HepG2 (cell line): ENCODE data around the gene EDC3. TPM values are rescaled to one million over a fixed set of nuclear protein-coding genes. Genes with fewer than 3 reads are reported as not detected.

Experiments used
- ATF4 ChIP-seq, 2 experiments: fragments of 450-650 bp in 1 of 2; sonication (generic) in 1 of 2; formaldehyde crosslinking; IDR thresholded peaks; 2 replicates each; pipeline versions ENCODE4 v1.5.0 to v1.8.0; 2020 to 2022; ENCODE audit warnings: mild to moderate bottlenecking in 1 of 2, missing genetic modification reagents in 1 of 2
- CREM ChIP-seq, 2 experiments: sonication (generic) in 1 of 2; formaldehyde crosslinking in 1 of 2; IDR thresholded peaks; 2 replicates each; pipeline versions ENCODE4 v1.4.0 to v1.6.1; 2016 to 2020; ENCODE audit warnings: antibody characterized with exemption in 1 of 2, mild to moderate bottlenecking in 1 of 2, missing genetic modification reagents in 1 of 2
- FOXO4 ChIP-seq: sonication (generic); formaldehyde crosslinking; conservative IDR thresholded peaks from 2 replicates; pipeline ENCODE4 v1.8.1; 2023; ENCODE audit warnings: missing genetic modification reagents
- IRF2 ChIP-seq: IDR thresholded peaks from 2 replicates; pipeline ENCODE4 v1.6.1; 2018; ENCODE audit warnings: missing genetic modification reagents, missing compliant biosample characterization
- PRDM10 ChIP-seq: sonication (generic); formaldehyde crosslinking; IDR thresholded peaks from 2 replicates; pipeline ENCODE4 v1.4.0; 2020; ENCODE audit warnings: low read depth, missing genetic modification reagents
- TERF1 ChIP-seq: sonication (generic); formaldehyde crosslinking; IDR thresholded peaks from 2 replicates; pipeline ENCODE4 v1.8.0; 2022; ENCODE audit warnings: mild to moderate bottlenecking, missing genetic modification reagents, moderate library complexity
- ZNF138 ChIP-seq: sonication (generic); formaldehyde crosslinking; IDR thresholded peaks from 2 replicates; pipeline ENCODE4 v1.5.0; 2020; ENCODE audit warnings: mild to moderate bottlenecking, low read depth, missing genetic modification reagents
- ZNF280B ChIP-seq: sonication (generic); formaldehyde crosslinking; IDR thresholded peaks from 2 replicates; pipeline ENCODE4 v1.5.0; 2020; ENCODE audit warnings: missing genetic modification reagents, mild to moderate bottlenecking, borderline replicate concordance
- ZNF281 ChIP-seq: sonication (generic); formaldehyde crosslinking; IDR thresholded peaks from 2 replicates; pipeline ENCODE4 v1.4.0; 2020; ENCODE audit warnings: missing genetic modification reagents, borderline replicate concordance
- polyA plus RNA-seq, 8 experiments: library from polyadenylated mRNA; depleted of rRNA in 3 of 8; stranded (reverse) in 7 of 8; unstranded in 1 of 8; fragments of >200 nt; fragmentation: Illumina TruSeq in 4 of 8; extraction: Trizol in 4 of 8; gene quantifications; 2 replicates each; pipeline versions ENCODE4 v1.2.1 to v1.2.3, GENCODE V29; 2011 to 2016; ENCODE audit warnings: low read depth in 4 of 8, missing spikeins in 1 of 8, mixed read lengths in 1 of 8; ENCODE audit not compliant: insufficient read depth in 1 of 8
- total RNA-seq, 5 experiments: library from RNA; depleted of rRNA; stranded (reverse); fragments of >200 nt; fragmentation: Illumina TruSeq; extraction: Trizol; gene quantifications; 2 replicates each; pipeline ENCODE4 v1.2.3, GENCODE V29; 2016; ENCODE audit warnings: low read depth in 1 of 5

Gene EDC3
- total and polyA plus RNA-seq, 2 of the 13 experiments (the other 11 are each of a cell fraction or from before 2014, with no cell fraction given): 17.4 to 32.0 TPM

GRCh38 chr15:74614744-74615507 is 80.9 kb downstream of the EDC3 start (continued):
- no peak for TF ChIP-seq CREM (IDR thresholded peaks at IDR 0.05)
- TF ChIP-seq CREM (CRISPR knock-in tag; IDR thresholded peaks at IDR 0.05): no peak
- TF ChIP-seq PRDM10 (CRISPR knock-in tag): no peak
- TF ChIP-seq ZNF138 (CRISPR knock-in tag): no peak
- no peak for TF ChIP-seq ZNF280B (CRISPR knock-in tag)
- no peak for TF ChIP-seq ZNF281 (CRISPR knock-in tag)
- TF ChIP-seq ATF4 (CRISPR knock-in tag; IDR thresholded peaks at IDR 0.05): no peak
- no peak for TF ChIP-seq TERF1 (CRISPR knock-in tag)
- no peak for TF ChIP-seq IRF2 (CRISPR knock-in tag)
- TF ChIP-seq FOXO4 (CRISPR knock-in tag): 0 out of 2 replicates have a peak, but pooled peaks have one; percentile 44
